GM12878 (cell line): ENCODE data around the gene C1QC. TPM values are rescaled to one million over a fixed set of nuclear protein-coding genes. Genes with fewer than 3 reads are reported as not detected.

Experiments
- ATAC-seq: fragments of 200-7000 bp; cut with Tn5 transposase; 3 replicates; pipeline ENCODE4 v1.9.1; 2020; ENCODE audit warnings: mild to moderate bottlenecking, moderate library complexity
- BruUV-seq: library from RNA; stranded (reverse); fragments of 400-500 nt; replicated peaks from 2 replicates; lab custom pipeline; 2021; lab: Mats Ljungman, UMichigan
- CTCF ChIA-PET: fragments of 300-600 bp; sonication (Branson Sonifier 250); formaldehyde crosslinking; extraction: SDS; loops from one replicate; lab custom pipeline; 2021; ENCODE audit warnings: inconsistent platforms; lab: Yijun Ruan, JAX
- POLR2A ChIA-PET: fragments of 350-600 bp; formaldehyde crosslinking; extraction: SDS; loops from one replicate; lab custom pipeline; 2021; ENCODE audit warnings: inconsistent platforms; lab: Charles Lee
- RAD21 ChIA-PET: fragments of 300-600 bp; sonication (Branson Sonifier 250); formaldehyde crosslinking; loops from one replicate; lab custom pipeline; 2023; ENCODE audit warnings: antibody characterized with exemption; ENCODE audit not compliant: unreplicated experiment; lab: Charles Lee
- SMC1A ChIA-PET: fragments of 300-600 bp; sonication (Branson Sonifier 250); formaldehyde crosslinking; loops from one replicate; lab custom pipeline; 2023; ENCODE audit not compliant: unreplicated experiment, uncharacterized antibody; lab: Charles Lee
- DNase-seq: peaks from one replicate; pipeline ENCODE4 v3.0.0-alpha.2; 2011; ENCODE audit warnings: low read depth, low spot score
- FAIRE-seq: peaks from 3 replicates; lab custom pipeline; 2011; peaks lifted over from hg19 to GRCh38; lab: Jason Lieb, UNC
- H2AFZ ChIP-seq: 2 replicates; pipeline ENCODE4 v1.6.0; 2011; ENCODE audit warnings: low read depth, low read length, control low read depth; ENCODE audit not compliant: control insufficient read depth
- H3K27ac ChIP-seq: 2 replicates; pipeline ENCODE4 v1.5.1; 2011; ENCODE audit warnings: control low read depth; ENCODE audit not compliant: control insufficient read depth, insufficient read depth
- H3K27me3 ChIP-seq, 2 experiments: replicated peaks in 1 of 2; 2 replicates each; pipeline versions ENCODE4 v1.6.0 to v1.6.1; 2011; ENCODE audit warnings: low read length in 1 of 2; ENCODE audit not compliant: control insufficient read depth in 2 of 2, insufficient read depth in 2 of 2
- H3K36me3 ChIP-seq, 2 experiments: 2 replicates each; pipeline ENCODE4 v1.5.1; 2011; ENCODE audit warnings: low read length in 1 of 2; ENCODE audit not compliant: control insufficient read depth in 2 of 2, insufficient read depth in 2 of 2
- H3K4me1 ChIP-seq: 2 replicates; pipeline ENCODE4 v1.6.1; 2011; ENCODE audit warnings: mild to moderate bottlenecking, low read length, moderate library complexity, mixed read lengths; ENCODE audit not compliant: control insufficient read depth, insufficient read depth
- H3K4me2 ChIP-seq: 2 replicates; pipeline ENCODE4 v1.6.0; 2011; ENCODE audit warnings: control low read depth; ENCODE audit not compliant: control insufficient read depth, insufficient read depth
- H3K4me3 ChIP-seq: fragments of 200-600 bp; sonication (generic); 2 replicates; pipeline ENCODE4 v1.5.1; 2016
- H3K79me2 ChIP-seq: 2 replicates; pipeline ENCODE4 v1.6.0; 2011; ENCODE audit warnings: low read length; ENCODE audit not compliant: control insufficient read depth, insufficient read depth
- H3K9ac ChIP-seq: 2 replicates; pipeline ENCODE4 v1.8.0; 2011; ENCODE audit warnings: low read length, control low read depth, mixed read lengths; ENCODE audit not compliant: control insufficient read depth, insufficient read depth
- H3K9me3 ChIP-seq: replicated peaks from 3 replicates; pipeline ENCODE4 v1.5.1; 2011; ENCODE audit warnings: mild to moderate bottlenecking, low read length; ENCODE audit not compliant: control insufficient read depth, insufficient read depth
- H4K20me1 ChIP-seq: 2 replicates; pipeline ENCODE4 v1.6.0; 2011; ENCODE audit not compliant: control insufficient read depth, insufficient read depth
- CHD2 ChIP-seq: IDR thresholded peaks from 2 replicates; pipeline ENCODE4 v1.6.1; 2011; ENCODE audit warnings: low read depth, low read length, improper control_type of control experiment, borderline replicate concordance
- CHD4 ChIP-seq: fragments of 200-600 bp; sonication (generic); IDR thresholded peaks from 2 replicates; pipeline ENCODE4 v1.6.1; 2016; ENCODE audit warnings: mild to moderate bottlenecking
- JUNB ChIP-seq: IDR thresholded peaks from 2 replicates; pipeline ENCODE4 v1.6.1; 2016; ENCODE audit warnings: antibody characterized with exemption, mild to moderate bottlenecking
- NFIC ChIP-seq: IDR thresholded peaks from 2 replicates; pipeline ENCODE4 v1.6.1; 2012; ENCODE audit warnings: low read depth, mild to moderate bottlenecking, inconsistent platforms, low read length, moderate library complexity
- NFXL1 ChIP-seq: fragments of 450-650 bp; IDR thresholded peaks from 2 replicates; pipeline ENCODE4 v1.6.1; 2017; ENCODE audit warnings: antibody characterized with exemption, mild to moderate bottlenecking, borderline replicate concordance
- RBBP5 ChIP-seq: fragments of 200-600 bp; sonication (generic); conservative IDR thresholded peaks from 2 replicates; pipeline ENCODE4 v1.6.1; 2016
- ZNF24 ChIP-seq: fragments of 450-650 bp; IDR thresholded peaks from 2 replicates; pipeline ENCODE4 v1.6.1; 2017; ENCODE audit warnings: antibody characterized with exemption, mild to moderate bottlenecking
- WGBS: methylation state at CpG from one replicate; pipeline ENCODE4 v1.1.6; 2016; ENCODE audit warnings: low lambda C conversion rate; ENCODE audit not compliant: insufficient replicate concordance, insufficient coverage; ENCODE audit errors: missing lambda C conversion rate; 5-methylcytosine and 5-hydroxymethylcytosine counted together
- in situ Hi-C: fragments of 300-500 bp; cut with MboI; formaldehyde crosslinking; loops from 9 replicates; pipeline ENCODE4 v1.14.3; 2018; ENCODE audit warnings: mixed read lengths
- intact Hi-C: fragments of 100-400 bp; cut with micrococcal nuclease; formaldehyde crosslinking; loops from one replicate; pipeline ENCODE4 v1.14.2; 2022; ENCODE audit not compliant: unreplicated experiment
- polyA plus RNA-seq, 11 experiments: library from polyadenylated mRNA; depleted of rRNA in 4 of 11; unstranded in 6 of 11; stranded (reverse) in 5 of 11; fragments of >200 nt; fragmentation: Nextera tagmentation in 4 of 11; fragmentation: Illumina TruSeq in 1 of 11; extraction: Ambion mirVana in 4 of 11; extraction: Trizol in 1 of 11; gene quantifications; 1 replicate in 1 of 11; 2 replicates in 10 of 11; pipeline versions ENCODE4 v1.2.1 to v1.2.3, GENCODE V29; 2011 to 2016; ENCODE audit warnings: inconsistent platforms in 2 of 11, missing spikeins in 2 of 11, low read depth in 1 of 11
- total RNA-seq, 4 experiments: library from RNA; depleted of rRNA in 3 of 4; stranded (reverse); fragments of >200 nt in 3 of 4; fragmentation: Illumina TruSeq in 1 of 4; extraction: Trizol in 1 of 4; gene quantifications; 2 replicates each; pipeline versions ENCODE4 v1.2.1 to v1.2.3, GENCODE V29; 2013 to 2021
- TF ChIP-seq, protein P1 (sequence below): fragments of 450-650 bp; IDR thresholded peaks from 2 replicates; pipeline ENCODE4 v1.6.1; 2017; ENCODE audit warnings: mild to moderate bottlenecking, moderate library complexity
- TF ChIP-seq, protein P2 (sequence below): fragments of 450-650 bp; formaldehyde crosslinking; IDR thresholded peaks from 2 replicates; pipeline ENCODE4 v1.4.0; 2020; ENCODE audit warnings: mild to moderate bottlenecking, moderate library complexity

The C1QC gene
- total and polyA plus RNA-seq, 10 of the 15 experiments (the other 5 are each of a cell fraction or from before 2014, with no cell fraction given): 0.74 TPM; not detected in 9

- in situ Hi-C loops: no loop called here
- WGBS: 18% methylated on average over 12 of the region's 12 CpGs
- H3K79me2 ChIP-seq: no peaks in the 10 kb centered on the region
- no peaks in the 10 kb centered on the region for H3K36me3 ChIP-seq
- TF ChIP-seq, protein P1, sequence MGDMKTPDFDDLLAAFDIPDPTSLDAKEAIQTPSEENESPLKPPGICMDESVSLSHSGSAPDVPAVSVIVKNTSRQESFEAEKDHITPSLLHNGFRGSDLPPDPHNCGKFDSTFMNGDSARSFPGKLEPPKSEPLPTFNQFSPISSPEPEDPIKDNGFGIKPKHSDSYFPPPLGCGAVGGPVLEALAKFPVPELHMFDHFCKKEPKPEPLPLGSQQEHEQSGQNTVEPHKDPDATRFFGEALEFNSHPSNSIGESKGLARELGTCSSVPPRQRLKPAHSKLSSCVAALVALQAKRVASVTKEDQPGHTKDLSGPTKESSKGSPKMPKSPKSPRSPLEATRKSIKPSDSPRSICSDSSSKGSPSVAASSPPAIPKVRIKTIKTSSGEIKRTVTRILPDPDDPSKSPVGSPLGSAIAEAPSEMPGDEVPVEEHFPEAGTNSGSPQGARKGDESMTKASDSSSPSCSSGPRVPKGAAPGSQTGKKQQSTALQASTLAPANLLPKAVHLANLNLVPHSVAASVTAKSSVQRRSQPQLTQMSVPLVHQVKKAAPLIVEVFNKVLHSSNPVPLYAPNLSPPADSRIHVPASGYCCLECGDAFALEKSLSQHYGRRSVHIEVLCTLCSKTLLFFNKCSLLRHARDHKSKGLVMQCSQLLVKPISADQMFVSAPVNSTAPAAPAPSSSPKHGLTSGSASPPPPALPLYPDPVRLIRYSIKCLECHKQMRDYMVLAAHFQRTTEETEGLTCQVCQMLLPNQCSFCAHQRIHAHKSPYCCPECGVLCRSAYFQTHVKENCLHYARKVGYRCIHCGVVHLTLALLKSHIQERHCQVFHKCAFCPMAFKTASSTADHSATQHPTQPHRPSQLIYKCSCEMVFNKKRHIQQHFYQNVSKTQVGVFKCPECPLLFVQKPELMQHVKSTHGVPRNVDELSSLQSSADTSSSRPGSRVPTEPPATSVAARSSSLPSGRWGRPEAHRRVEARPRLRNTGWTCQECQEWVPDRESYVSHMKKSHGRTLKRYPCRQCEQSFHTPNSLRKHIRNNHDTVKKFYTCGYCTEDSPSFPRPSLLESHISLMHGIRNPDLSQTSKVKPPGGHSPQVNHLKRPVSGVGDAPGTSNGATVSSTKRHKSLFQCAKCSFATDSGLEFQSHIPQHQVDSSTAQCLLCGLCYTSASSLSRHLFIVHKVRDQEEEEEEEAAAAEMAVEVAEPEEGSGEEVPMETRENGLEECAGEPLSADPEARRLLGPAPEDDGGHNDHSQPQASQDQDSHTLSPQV: no peak
- TF ChIP-seq RBBP5: no peak
- no peak for TF ChIP-seq ZNF24
- no peak for TF ChIP-seq NFIC
- no peak for TF ChIP-seq JUNB
- no peak for TF ChIP-seq CHD2
- TF ChIP-seq, protein P2, sequence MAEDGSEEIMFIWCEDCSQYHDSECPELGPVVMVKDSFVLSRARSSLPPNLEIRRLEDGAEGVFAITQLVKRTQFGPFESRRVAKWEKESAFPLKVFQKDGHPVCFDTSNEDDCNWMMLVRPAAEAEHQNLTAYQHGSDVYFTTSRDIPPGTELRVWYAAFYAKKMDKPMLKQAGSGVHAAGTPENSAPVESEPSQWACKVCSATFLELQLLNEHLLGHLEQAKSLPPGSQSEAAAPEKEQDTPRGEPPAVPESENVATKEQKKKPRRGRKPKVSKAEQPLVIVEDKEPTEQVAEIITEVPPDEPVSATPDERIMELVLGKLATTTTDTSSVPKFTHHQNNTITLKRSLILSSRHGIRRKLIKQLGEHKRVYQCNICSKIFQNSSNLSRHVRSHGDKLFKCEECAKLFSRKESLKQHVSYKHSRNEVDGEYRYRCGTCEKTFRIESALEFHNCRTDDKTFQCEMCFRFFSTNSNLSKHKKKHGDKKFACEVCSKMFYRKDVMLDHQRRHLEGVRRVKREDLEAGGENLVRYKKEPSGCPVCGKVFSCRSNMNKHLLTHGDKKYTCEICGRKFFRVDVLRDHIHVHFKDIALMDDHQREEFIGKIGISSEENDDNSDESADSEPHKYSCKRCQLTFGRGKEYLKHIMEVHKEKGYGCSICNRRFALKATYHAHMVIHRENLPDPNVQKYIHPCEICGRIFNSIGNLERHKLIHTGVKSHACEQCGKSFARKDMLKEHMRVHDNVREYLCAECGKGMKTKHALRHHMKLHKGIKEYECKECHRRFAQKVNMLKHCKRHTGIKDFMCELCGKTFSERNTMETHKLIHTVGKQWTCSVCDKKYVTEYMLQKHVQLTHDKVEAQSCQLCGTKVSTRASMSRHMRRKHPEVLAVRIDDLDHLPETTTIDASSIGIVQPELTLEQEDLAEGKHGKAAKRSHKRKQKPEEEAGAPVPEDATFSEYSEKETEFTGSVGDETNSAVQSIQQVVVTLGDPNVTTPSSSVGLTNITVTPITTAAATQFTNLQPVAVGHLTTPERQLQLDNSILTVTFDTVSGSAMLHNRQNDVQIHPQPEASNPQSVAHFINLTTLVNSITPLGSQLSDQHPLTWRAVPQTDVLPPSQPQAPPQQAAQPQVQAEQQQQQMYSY (CRISPR knock-in tag): no peak
- no peak for TF ChIP-seq CHD4
- TF ChIP-seq NFXL1: no peak
- no peaks in the 10 kb centered on the region for H3K9me3 ChIP-seq
- ChIA-PET CTCF (no interaction called here), SMC1A (no interaction called here), RAD21 (no interaction called here), POLR2A (no interaction called here)
- DNase-seq: no peak
- no peaks in the 10 kb centered on the region for H4K20me1 ChIP-seq
- no peak for FAIRE-seq
- ATAC-seq: no peak
- H3K4me3 ChIP-seq: no peak overlapping the region
- H3K27me3 ChIP-seq: peaks cover 0 to 3% of the 10 kb centered on the region in 2 experiments; a peak in 3 of 4 replicates
- intact Hi-C loops: no loop called here
- H3K9ac ChIP-seq: no peak overlapping the region
- H2AFZ ChIP-seq: no peak overlapping the region
- H3K4me2 ChIP-seq: no peak overlapping the region
- no TSS peak for BruUV-seq
- no peak overlapping the region for H3K27ac ChIP-seq
- no peaks in the 10 kb centered on the region for H3K4me1 ChIP-seq
Observed at GRCh38 chr1:22619798-22620197, 23.6 kb upstream of the C1QC start.
